ENCODE measurements around the gene SOX6. TPM values are rescaled to one million over a fixed set of nuclear protein-coding genes. Genes with fewer than 3 reads are reported as not detected.
"Not testable (repeated sequence)": the region's sequence is repeated elsewhere in the genome, so short reads cannot be mapped to it uniquely, and the experiment has no call there.

SOX6 gene
- total RNA-seq, 1 experiment from 2014 or later = 0.48 TPM

GRCh38 chr11:15936011-15936410 lies 420.3 kb downstream of the SOX6 start:
- no peak for DNase-seq (ENCODE audit: low read depth)

GRCh38 chr11:15935373-15935772 lies 421.0 kb downstream of the SOX6 start:
- DNase-seq (ENCODE audit: low read depth) = no peak

GRCh38 chr11:15933886-15934625 lies 422.3 kb downstream of the SOX6 start:
- peak; percentile 15 for DNase-seq (ENCODE audit: low read depth)

- no peak for DNase-seq (ENCODE audit: low read depth)
These were observed 423.9 kb downstream of the SOX6 start for GRCh38 chr11:15932417-15932816.

GRCh38 chr11:15931497-15931896 lies 424.8 kb downstream of the SOX6 start:
- no peak for DNase-seq (ENCODE audit: low read depth)

GRCh38 chr11:15930442-15931025 lies 425.8 kb downstream of the SOX6 start:
- DNase-seq (ENCODE audit: low read depth) = no peak

GRCh38 chr11:15929371-15929901 lies 426.9 kb downstream of the SOX6 start:
- DNase-seq (ENCODE audit: low read depth) = no peak

GRCh38 chr11:15927864-15928217 lies 428.5 kb downstream of the SOX6 start:
- peak; percentile 30 for DNase-seq (ENCODE audit: low read depth)

GRCh38 chr11:15927196-15927863 lies 429.0 kb downstream of the SOX6 start:
- DNase-seq (ENCODE audit: low read depth) = no peak

- no peak for DNase-seq (ENCODE audit: low read depth)
These were observed 430.3 kb downstream of the SOX6 start for GRCh38 chr11:15926071-15926470.

- no peak for DNase-seq (ENCODE audit: low read depth)
These were observed 433.2 kb downstream of the SOX6 start for GRCh38 chr11:15923183-15923582.

GRCh38 chr11:15922745-15923144 lies 433.6 kb downstream of the SOX6 start:
- not testable (repeated sequence) for DNase-seq (ENCODE audit: low read depth)

GRCh38 chr11:15920856-15921629 lies 435.3 kb downstream of the SOX6 start:
- no peak for DNase-seq (ENCODE audit: low read depth)

- DNase-seq (ENCODE audit: low read depth) = no peak
These were observed 437.7 kb downstream of the SOX6 start for GRCh38 chr11:15918674-15919073.

GRCh38 chr11:15918212-15918611 lies 438.1 kb downstream of the SOX6 start:
- DNase-seq (ENCODE audit: low read depth) = no peak

Measured in RPMI7951 (cell line).